GM12878 (cell line): ENCODE data around the gene COL11A2. TPM values are rescaled to one million over a fixed set of nuclear protein-coding genes. Genes with fewer than 3 reads are reported as not detected.
A peak's percentile ranks its signal among the peaks of the same experiment; 100 is the strongest.

ENCODE experiments used
- ATAC-seq: fragments of 200-7000 bp; cut with Tn5 transposase; 3 replicates; pipeline ENCODE4 v1.9.1; 2020; ENCODE audit warnings: mild to moderate bottlenecking, moderate library complexity
- BruUV-seq: library from RNA; stranded (reverse); fragments of 400-500 nt; replicated peaks from 2 replicates; lab custom pipeline; 2021; lab: Mats Ljungman, UMichigan
- CTCF ChIA-PET: fragments of 300-600 bp; sonication (Branson Sonifier 250); formaldehyde crosslinking; extraction: SDS; loops from one replicate; lab custom pipeline; 2021; ENCODE audit warnings: inconsistent platforms; lab: Yijun Ruan, JAX
- POLR2A ChIA-PET: fragments of 350-600 bp; formaldehyde crosslinking; extraction: SDS; loops from one replicate; lab custom pipeline; 2021; ENCODE audit warnings: inconsistent platforms; lab: Charles Lee
- RAD21 ChIA-PET: fragments of 300-600 bp; sonication (Branson Sonifier 250); formaldehyde crosslinking; loops from one replicate; lab custom pipeline; 2023; ENCODE audit warnings: antibody characterized with exemption; ENCODE audit not compliant: unreplicated experiment; lab: Charles Lee
- SMC1A ChIA-PET: fragments of 300-600 bp; sonication (Branson Sonifier 250); formaldehyde crosslinking; loops from one replicate; lab custom pipeline; 2023; ENCODE audit not compliant: unreplicated experiment, uncharacterized antibody; lab: Charles Lee
- DNase-seq: peaks from one replicate; pipeline ENCODE4 v3.0.0-alpha.2; 2011; ENCODE audit warnings: low read depth, low spot score
- FAIRE-seq: peaks from 3 replicates; lab custom pipeline; 2011; peaks lifted over from hg19 to GRCh38; lab: Jason Lieb, UNC
- H2AFZ ChIP-seq: 2 replicates; pipeline ENCODE4 v1.6.0; 2011; ENCODE audit warnings: low read depth, low read length, control low read depth; ENCODE audit not compliant: control insufficient read depth
- H3K27ac ChIP-seq: 2 replicates; pipeline ENCODE4 v1.5.1; 2011; ENCODE audit warnings: control low read depth; ENCODE audit not compliant: control insufficient read depth, insufficient read depth
- H3K27me3 ChIP-seq, 2 experiments: replicated peaks in 1 of 2; 2 replicates each; pipeline versions ENCODE4 v1.6.0 to v1.6.1; 2011; ENCODE audit warnings: low read length in 1 of 2; ENCODE audit not compliant: control insufficient read depth in 2 of 2, insufficient read depth in 2 of 2
- H3K36me3 ChIP-seq, 2 experiments: 2 replicates each; pipeline ENCODE4 v1.5.1; 2011; ENCODE audit warnings: low read length in 1 of 2; ENCODE audit not compliant: control insufficient read depth in 2 of 2, insufficient read depth in 2 of 2
- H3K4me1 ChIP-seq: 2 replicates; pipeline ENCODE4 v1.6.1; 2011; ENCODE audit warnings: mild to moderate bottlenecking, low read length, moderate library complexity, mixed read lengths; ENCODE audit not compliant: control insufficient read depth, insufficient read depth
- H3K4me2 ChIP-seq: 2 replicates; pipeline ENCODE4 v1.6.0; 2011; ENCODE audit warnings: control low read depth; ENCODE audit not compliant: control insufficient read depth, insufficient read depth
- H3K4me3 ChIP-seq: fragments of 200-600 bp; sonication (generic); 2 replicates; pipeline ENCODE4 v1.5.1; 2016
- H3K79me2 ChIP-seq: 2 replicates; pipeline ENCODE4 v1.6.0; 2011; ENCODE audit warnings: low read length; ENCODE audit not compliant: control insufficient read depth, insufficient read depth
- H3K9ac ChIP-seq: 2 replicates; pipeline ENCODE4 v1.8.0; 2011; ENCODE audit warnings: low read length, control low read depth, mixed read lengths; ENCODE audit not compliant: control insufficient read depth, insufficient read depth
- H3K9me3 ChIP-seq: replicated peaks from 3 replicates; pipeline ENCODE4 v1.5.1; 2011; ENCODE audit warnings: mild to moderate bottlenecking, low read length; ENCODE audit not compliant: control insufficient read depth, insufficient read depth
- H4K20me1 ChIP-seq: 2 replicates; pipeline ENCODE4 v1.6.0; 2011; ENCODE audit not compliant: control insufficient read depth, insufficient read depth
- CHD1 ChIP-seq: IDR thresholded peaks from 2 replicates; pipeline ENCODE4 v1.6.1; 2012; ENCODE audit warnings: low read depth, low read length, improper control_type of control experiment
- MEF2B ChIP-seq: fragments of 450-650 bp; IDR thresholded peaks from 2 replicates; pipeline ENCODE4 v1.6.1; 2018; ENCODE audit warnings: mild to moderate bottlenecking, moderate library complexity; ENCODE audit not compliant: partially characterized antibody, poor library complexity, severe bottlenecking
- MXI1 ChIP-seq: fragments of 150-350 bp; IDR thresholded peaks from 2 replicates; pipeline ENCODE4 v1.6.1; 2011; ENCODE audit warnings: low read depth, mild to moderate bottlenecking, inconsistent platforms, low read length, improper control_type of control experiment
- NR2F1 ChIP-seq: fragments of 450-650 bp; conservative IDR thresholded peaks from 2 replicates; pipeline ENCODE4 v1.6.1; 2017; ENCODE audit warnings: mild to moderate bottlenecking
- POLR2AphosphoS2 ChIP-seq: IDR thresholded peaks from 2 replicates; pipeline ENCODE4 v1.6.1; 2011; ENCODE audit warnings: low read depth, mild to moderate bottlenecking, low read length, improper control_type of control experiment, moderate library complexity
- RBBP5 ChIP-seq: fragments of 200-600 bp; sonication (generic); conservative IDR thresholded peaks from 2 replicates; pipeline ENCODE4 v1.6.1; 2016
- RCOR1 ChIP-seq: conservative IDR thresholded peaks from 2 replicates; pipeline ENCODE4 v1.6.1; 2012; ENCODE audit warnings: low read depth, low read length, improper control_type of control experiment
- ZBED1 ChIP-seq: IDR thresholded peaks from 2 replicates; pipeline ENCODE4 v1.6.1; 2016; ENCODE audit warnings: borderline replicate concordance
- ZZZ3 ChIP-seq: IDR thresholded peaks from 2 replicates; pipeline ENCODE4 v1.6.1; 2011; ENCODE audit warnings: low read depth; ENCODE audit not compliant: control insufficient read depth, insufficient read length
- WGBS: methylation state at CpG from one replicate; pipeline ENCODE4 v1.1.6; 2016; ENCODE audit warnings: low lambda C conversion rate; ENCODE audit not compliant: insufficient replicate concordance, insufficient coverage; ENCODE audit errors: missing lambda C conversion rate; 5-methylcytosine and 5-hydroxymethylcytosine counted together
- in situ Hi-C: fragments of 300-500 bp; cut with MboI; formaldehyde crosslinking; loops from 9 replicates; pipeline ENCODE4 v1.14.3; 2018; ENCODE audit warnings: mixed read lengths
- intact Hi-C: fragments of 100-400 bp; cut with micrococcal nuclease; formaldehyde crosslinking; loops from one replicate; pipeline ENCODE4 v1.14.2; 2022; ENCODE audit not compliant: unreplicated experiment
- polyA plus RNA-seq, 11 experiments: library from polyadenylated mRNA; depleted of rRNA in 4 of 11; unstranded in 6 of 11; stranded (reverse) in 5 of 11; fragments of >200 nt; fragmentation: Nextera tagmentation in 4 of 11; fragmentation: Illumina TruSeq in 1 of 11; extraction: Ambion mirVana in 4 of 11; extraction: Trizol in 1 of 11; gene quantifications; 1 replicate in 1 of 11; 2 replicates in 10 of 11; pipeline versions ENCODE4 v1.2.1 to v1.2.3, GENCODE V29; 2011 to 2016; ENCODE audit warnings: inconsistent platforms in 2 of 11, missing spikeins in 2 of 11, low read depth in 1 of 11
- total RNA-seq, 4 experiments: library from RNA; depleted of rRNA in 3 of 4; stranded (reverse); fragments of >200 nt in 3 of 4; fragmentation: Illumina TruSeq in 1 of 4; extraction: Trizol in 1 of 4; gene quantifications; 2 replicates each; pipeline versions ENCODE4 v1.2.1 to v1.2.3, GENCODE V29; 2013 to 2021
- TF ChIP-seq, protein P1 (sequence below): IDR thresholded peaks from 2 replicates; pipeline ENCODE4 v1.6.1; 2011; ENCODE audit warnings: mild to moderate bottlenecking, low read depth, low read length, moderate library complexity; ENCODE audit not compliant: insufficient replicate concordance

COL11A2 gene
- total and polyA plus RNA-seq, 10 of the 15 experiments (the other 5 are each of a cell fraction or from before 2014, with no cell fraction given): 0.03 to 0.83 (median 0.22) TPM; not detected in 1

GRCh38 chr6:33208091-33208967 is 16.1 kb upstream of the COL11A2 start, which contains the start of gene RING1 (continued):
- TF ChIP-seq RCOR1 (no peak), ZBED1 (no peak), RBBP5 (no peak), CHD1 (0 out of 2 replicates have a peak, but pooled peaks have one; percentile 73), NR2F1 (peak; percentile 49; the same call in 1 of the 2 replicates), ZZZ3 (no peak), MXI1 (peak; percentile 22; the same call in 1 of the 2 replicates)
- TF ChIP-seq, protein P1, sequence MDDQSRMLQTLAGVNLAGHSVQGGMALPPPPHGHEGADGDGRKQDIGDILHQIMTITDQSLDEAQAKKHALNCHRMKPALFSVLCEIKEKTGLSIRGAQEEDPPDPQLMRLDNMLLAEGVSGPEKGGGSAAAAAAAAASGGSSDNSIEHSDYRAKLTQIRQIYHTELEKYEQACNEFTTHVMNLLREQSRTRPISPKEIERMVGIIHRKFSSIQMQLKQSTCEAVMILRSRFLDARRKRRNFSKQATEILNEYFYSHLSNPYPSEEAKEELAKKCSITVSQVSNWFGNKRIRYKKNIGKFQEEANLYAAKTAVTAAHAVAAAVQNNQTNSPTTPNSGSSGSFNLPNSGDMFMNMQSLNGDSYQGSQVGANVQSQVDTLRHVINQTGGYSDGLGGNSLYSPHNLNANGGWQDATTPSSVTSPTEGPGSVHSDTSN: no peak

- CTCF ChIA-PET: interaction anchor here (1.1 to 2.9 kb wide), 6 partner anchors 8 to 110 kb away, joined by 4 to 23 read pairs (median 6); partner anchors contain the start of genes RPS18, VPS52 and ZBTB22
- Histone ChIP-seq H3K9ac (peak overlapping the region; percentile 98), H3K36me3 (peaks cover 5 to 13% of the 10 kb centered on the region in 2 experiments), H3K9me3 (no peaks in the 10 kb centered on the region), H3K4me2 (peak overlapping the region; percentile 98), H3K79me2 (peaks cover 4% of the 10 kb centered on the region), H4K20me1 (no peaks in the 10 kb centered on the region; the same call in 1 of the 2 replicates), H3K4me1 (peaks cover 22% of the 10 kb centered on the region), H2AFZ (peak overlapping the region; percentile 90), H3K27ac (peak overlapping the region; percentile 96), H3K4me3 (peak overlapping the region; percentile 94), H3K27me3 (no peaks in the 10 kb centered on the region)
- WGBS: 0% methylated on average over 19 of the region's 29 CpGs
- DNase-seq (no peak), FAIRE-seq (peak; percentile 13), ATAC-seq (peak; percentile 9)
- in situ Hi-C loops (no loop called here), intact Hi-C loops (loop anchor here (10.0 kb wide), 1 partner anchor 367 kb away; no protein-coding TSS in a partner anchor)
- POLR2A ChIA-PET: interaction anchor here (0.6 to 1.8 kb wide), 5 partner anchors 58 to 132 kb away, joined by 3 to 9 read pairs (median 4); partner anchors contain the start of genes HLA-DPB1, RPS18, VPS52 and ZBTB22
- no TSS peak for BruUV-seq
- SMC1A ChIA-PET: interaction anchor here (2.2 kb wide), 1 partner anchor 64 kb away, joined by 7 read pairs; the partner anchor contains the start of genes RPS18 and VPS52
- TF ChIP-seq POLR2AphosphoS2 (no peak), MEF2B (peak; percentile 58)
- RAD21 ChIA-PET: interaction anchor here (0.7 to 2.0 kb wide), 4 partner anchors 8 to 757 kb away, joined by 3 to 15 read pairs (median 3); no protein-coding TSS in a partner anchor
These were observed 15.4 kb upstream of the COL11A2 start for GRCh38 chr6:33207552-33208090.
